HT1080 (cell line): ENCODE measurements around the gene FICD. TPM values are rescaled to one million over a fixed set of nuclear protein-coding genes. Genes with fewer than 3 reads are reported as not detected.
A peak's percentile ranks its signal among the peaks of the same experiment; 100 is the strongest.

Experiments
- DNase-seq: peaks from one replicate; pipeline ENCODE4 v3.0.0-alpha.2; 2015; ENCODE audit warnings: low read depth
- total RNA-seq: library from RNA; depleted of rRNA; stranded (reverse); fragments of >200 nt; shearing (Covaris generic); gene quantifications from 2 replicates; pipeline ENCODE4 v1.2.3, GENCODE V29; 2014; rRNA removed

Gene FICD
- total RNA-seq, 1 experiment from 2014 or later, result 5.3 TPM

GRCh38 chr12:108565146-108565545 lies 50.1 kb downstream of the FICD start:
- no peak for DNase-seq

DNA sequence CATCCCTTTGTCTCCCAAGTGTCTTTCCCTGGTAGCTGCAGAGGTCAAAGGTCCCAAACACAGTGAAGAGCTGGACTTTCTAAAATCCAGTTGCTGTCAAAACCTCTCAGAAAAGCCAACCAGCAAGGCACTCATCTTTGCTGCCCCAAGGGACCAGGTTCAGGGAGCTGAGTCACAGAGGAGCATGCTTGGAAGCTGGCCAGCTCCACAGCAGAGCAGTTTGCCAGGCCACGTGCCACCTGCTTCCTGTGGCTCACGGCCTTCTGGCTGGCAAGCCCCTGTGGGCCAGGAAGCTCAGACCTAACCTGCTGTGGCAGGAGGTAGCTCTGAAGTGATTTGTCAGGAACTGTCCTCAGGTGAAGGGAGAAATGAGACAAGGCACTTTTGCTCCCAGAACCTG lies 50.9 kb downstream of the FICD start:
- peak; percentile 92 for DNase-seq

DNA sequence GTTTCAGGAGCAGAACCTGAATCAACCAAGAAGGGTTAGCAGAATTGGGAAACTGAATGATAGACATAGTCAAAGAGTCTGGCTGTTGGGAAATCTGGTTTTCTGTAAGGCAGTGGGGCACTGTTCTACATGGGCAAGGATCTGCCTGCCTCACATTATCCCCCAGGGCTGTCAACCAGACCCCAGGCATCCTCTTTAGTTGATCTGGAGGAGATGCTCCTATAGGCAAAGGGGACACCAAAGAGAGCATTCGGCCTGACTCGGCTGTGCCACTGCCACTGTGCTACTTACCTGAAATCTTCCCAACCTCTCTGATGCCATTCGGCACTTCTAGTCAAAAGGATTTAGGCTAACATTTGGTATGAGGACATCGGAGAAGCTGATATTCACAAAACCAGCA lies 51.4 kb downstream of the FICD start:
- no peak for DNase-seq

GRCh38 chr12:108567406-108568337 lies 52.6 kb downstream of the FICD start:
- no peak for DNase-seq

DNA sequence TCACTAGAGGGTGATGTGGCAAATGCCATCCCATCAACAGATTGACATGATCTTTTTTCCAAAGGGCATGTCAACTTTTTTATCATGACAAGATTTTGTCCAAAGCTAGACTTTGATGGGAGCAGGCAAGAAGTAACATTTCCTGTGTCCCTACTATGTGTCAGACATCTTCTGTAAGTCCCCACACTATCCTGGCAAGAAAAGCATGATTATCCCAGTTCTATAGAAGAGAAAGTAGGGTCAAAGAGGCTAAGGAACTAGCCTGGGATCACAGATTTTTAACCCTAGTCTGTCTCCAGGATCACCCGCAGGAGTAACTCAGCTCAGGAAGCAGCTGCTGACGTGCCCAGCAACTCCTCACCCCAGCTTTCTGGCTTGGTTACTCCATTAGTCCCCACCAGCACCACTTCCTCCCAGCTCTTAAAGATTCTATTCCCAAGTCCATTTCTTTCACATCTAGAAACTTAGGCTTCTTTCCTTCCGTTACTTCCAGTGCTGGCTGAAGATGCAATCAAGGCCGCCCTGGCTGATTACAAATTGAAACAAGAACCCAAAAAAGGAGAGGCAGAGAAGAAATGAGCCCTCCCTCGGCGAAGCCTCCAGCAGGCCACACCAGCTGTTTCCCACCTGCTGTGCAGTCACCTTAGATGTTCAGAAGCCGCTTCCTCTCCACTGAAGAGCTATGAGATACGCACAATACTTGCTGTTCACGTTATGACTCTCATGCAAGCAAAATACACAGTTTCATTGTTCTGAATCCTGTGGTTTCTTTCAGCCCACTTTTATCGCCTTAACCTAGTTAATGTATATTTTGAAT lies 53.5 kb downstream of the FICD start:
- DNase-seq, result no peak

Other genes starting within 250 kb of the FICD start
- gene CMKLR1, start 176.0 kb upstream of the FICD start, total RNA-seq, result 0.21 TPM in 1 of 2 replicates, not detected in the other
- gene SART3, start 45.9 kb downstream of the FICD start, total RNA-seq, result 171 and 229 TPM in 2 replicates
- 183 and 190 TPM in 2 replicates for gene ISCU, start 47.3 kb downstream of the FICD start, total RNA-seq
- 0.03 and 0.23 TPM in 2 replicates for gene TMEM119, start 82.8 kb downstream of the FICD start, total RNA-seq
- gene SELPLG, start 118.6 kb downstream of the FICD start, total RNA-seq, result 1.1 TPM in 1 of 2 replicates, not detected in the other
- gene CORO1C, start 216.2 kb downstream of the FICD start, total RNA-seq, result 186 and 210 TPM in 2 replicates